Measurements from ENCODE around the gene DENND4B.

DENND4B gene

DNA sequence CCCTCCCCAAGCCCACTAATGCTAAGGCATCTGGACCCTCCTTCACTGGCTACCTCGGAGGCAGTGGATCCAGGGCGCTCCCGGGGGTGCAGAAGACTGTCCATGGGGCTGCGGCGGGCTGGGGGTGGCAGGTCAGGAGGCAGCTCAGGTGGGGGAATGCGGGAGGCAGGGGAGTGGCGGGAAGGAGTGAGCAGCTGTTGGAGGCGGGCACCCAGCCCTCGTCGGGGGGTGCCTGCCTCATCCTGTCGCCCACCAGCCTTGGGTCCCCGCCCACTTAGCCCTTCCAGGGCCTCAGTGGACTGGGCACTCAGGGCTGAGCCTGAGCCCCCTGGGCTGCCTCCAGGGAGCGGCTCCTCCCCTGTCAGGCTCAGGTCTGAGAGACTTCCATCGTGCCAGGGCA lies 13.1 kb downstream of the DENND4B start:
- TF ChIP-seq, protein P1, sequence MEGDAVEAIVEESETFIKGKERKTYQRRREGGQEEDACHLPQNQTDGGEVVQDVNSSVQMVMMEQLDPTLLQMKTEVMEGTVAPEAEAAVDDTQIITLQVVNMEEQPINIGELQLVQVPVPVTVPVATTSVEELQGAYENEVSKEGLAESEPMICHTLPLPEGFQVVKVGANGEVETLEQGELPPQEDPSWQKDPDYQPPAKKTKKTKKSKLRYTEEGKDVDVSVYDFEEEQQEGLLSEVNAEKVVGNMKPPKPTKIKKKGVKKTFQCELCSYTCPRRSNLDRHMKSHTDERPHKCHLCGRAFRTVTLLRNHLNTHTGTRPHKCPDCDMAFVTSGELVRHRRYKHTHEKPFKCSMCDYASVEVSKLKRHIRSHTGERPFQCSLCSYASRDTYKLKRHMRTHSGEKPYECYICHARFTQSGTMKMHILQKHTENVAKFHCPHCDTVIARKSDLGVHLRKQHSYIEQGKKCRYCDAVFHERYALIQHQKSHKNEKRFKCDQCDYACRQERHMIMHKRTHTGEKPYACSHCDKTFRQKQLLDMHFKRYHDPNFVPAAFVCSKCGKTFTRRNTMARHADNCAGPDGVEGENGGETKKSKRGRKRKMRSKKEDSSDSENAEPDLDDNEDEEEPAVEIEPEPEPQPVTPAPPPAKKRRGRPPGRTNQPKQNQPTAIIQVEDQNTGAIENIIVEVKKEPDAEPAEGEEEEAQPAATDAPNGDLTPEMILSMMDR (IDR thresholded peaks at IDR 0.05): no peak
- H3K27ac ChIP-seq: no peak overlapping the region
- no peak overlapping the region for H3K4me3 ChIP-seq
- no peak for DNase-seq (ENCODE audit: low spot score)

DNA sequence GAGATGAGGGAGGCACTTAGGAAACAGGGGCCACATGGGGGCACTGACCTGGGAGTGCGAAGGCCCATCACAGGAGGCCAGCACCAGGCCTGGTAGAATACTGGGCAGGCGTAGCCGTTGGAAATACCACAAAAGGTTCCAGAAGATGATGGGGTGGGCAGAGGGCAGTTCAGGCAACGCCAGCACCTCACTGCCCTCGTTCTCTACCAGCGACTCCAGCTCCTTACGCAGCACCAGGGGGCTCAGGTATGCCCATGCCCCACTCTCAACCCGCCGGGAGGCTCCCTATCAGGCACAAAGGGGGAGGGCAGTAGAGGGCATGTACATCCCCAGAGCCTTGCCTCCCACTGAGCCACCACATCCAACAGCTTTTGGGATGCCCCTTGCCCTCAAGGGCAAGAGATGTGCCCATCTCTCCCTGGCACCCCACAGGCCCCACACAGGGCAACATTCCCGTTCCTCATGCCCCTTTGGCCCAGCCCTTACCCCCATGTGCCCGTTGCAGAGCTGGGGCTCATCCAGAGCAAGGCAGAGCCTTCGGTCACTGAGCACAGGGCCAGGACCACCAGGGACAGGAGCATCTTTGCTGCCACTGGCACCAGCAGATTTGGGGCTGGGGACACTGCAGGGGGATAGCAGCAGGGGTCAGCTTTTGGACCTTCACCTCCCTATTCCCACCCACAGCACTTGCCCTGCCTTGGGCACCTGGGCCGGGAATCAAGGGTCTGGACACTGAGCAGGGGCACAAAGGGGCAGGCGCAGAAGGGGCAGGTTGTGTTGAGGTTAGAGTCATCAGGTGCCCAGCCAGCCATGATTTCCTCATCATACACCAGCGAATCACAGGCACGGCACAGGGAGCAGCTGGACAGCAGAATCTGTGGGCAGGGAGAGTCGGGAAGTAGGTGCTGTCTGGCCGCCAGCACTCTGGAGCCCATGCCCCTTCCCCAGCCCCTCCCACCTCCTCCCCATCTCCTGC lies 14.1 kb downstream of the DENND4B start:
- H3K27ac ChIP-seq: no peak overlapping the region
- no peak for DNase-seq (ENCODE audit: low spot score)
- H3K4me3 ChIP-seq: no peak overlapping the region
- TF ChIP-seq, protein P1 (IDR thresholded peaks at IDR 0.05): no peak

DNA sequence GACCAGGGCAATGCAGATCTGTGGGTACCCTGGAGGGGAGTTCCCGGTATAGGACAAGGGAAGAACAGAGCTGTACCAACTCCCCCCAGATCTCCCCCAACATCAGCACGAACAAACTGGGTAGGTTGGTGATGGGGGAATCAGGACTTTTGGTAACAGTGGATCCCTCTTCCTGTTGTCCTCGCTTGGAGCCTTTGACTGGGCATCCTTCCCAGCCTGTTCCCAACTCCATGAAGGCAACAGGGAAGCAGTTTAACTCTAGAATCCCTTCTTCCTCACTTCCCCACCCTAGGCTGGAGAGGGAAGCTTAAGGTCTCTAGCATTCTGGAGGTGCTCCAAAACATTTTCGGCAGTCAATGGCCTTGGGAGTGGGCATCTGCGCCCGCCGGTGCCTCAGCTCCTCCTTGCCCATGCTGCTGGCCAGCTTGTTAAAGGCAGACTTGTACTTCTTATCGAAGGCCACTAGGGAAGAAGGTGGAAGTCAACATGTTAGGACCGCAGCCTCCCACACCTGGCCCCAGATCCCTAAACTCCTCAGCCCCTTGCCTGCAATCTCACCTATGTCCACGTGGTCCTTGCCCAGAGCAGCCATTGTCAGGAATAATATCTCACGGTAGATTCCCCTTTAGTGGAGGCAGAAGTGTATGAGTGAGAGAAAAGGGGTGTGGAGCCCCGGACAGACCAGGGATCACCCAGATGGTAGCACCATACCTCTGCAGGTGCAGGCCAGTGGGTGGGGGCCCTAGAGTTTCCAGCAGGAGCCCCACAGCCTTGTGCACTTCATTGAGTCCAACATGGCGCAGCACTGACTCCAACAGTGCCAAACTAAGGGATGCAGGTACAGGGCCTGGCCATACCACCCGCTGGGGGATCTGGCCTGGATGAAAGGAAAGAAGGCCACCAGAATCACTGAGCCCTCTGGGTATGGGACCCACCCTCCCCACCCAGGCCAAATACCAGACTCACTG lies 16.3 kb downstream of the DENND4B start:
- DNase-seq (ENCODE audit: low spot score): peak; percentile 68
- TF ChIP-seq, protein P1 (IDR thresholded peaks at IDR 0.05): no peak
- Histone ChIP-seq H3K27ac (no peak overlapping the region), H3K4me3 (no peak overlapping the region)

DNA sequence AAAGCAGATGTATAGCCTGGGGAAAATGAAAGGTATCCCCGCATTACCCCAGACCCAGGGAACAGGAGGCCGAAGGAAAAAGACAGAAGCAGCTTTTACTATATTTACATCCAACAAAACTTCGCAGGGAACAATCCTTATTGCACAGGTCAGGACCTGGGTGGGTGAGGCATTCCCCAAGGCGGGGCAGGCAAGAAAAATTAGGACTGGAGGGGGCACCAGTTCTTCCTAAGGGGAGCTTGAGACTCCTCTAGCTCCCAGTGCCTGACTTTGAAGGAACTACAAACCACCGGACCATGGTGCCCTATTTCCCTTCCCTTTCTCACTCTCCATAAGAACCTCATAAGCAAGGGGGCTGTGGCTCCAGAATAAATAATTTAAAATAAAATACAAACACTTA lies 17.1 kb downstream of the DENND4B start:
- Histone ChIP-seq H3K27ac (no peak overlapping the region), H3K4me3 (no peak overlapping the region)
- TF ChIP-seq, protein P1 (IDR thresholded peaks at IDR 0.05): no peak
- no peak for DNase-seq (ENCODE audit: low spot score)

DNA sequence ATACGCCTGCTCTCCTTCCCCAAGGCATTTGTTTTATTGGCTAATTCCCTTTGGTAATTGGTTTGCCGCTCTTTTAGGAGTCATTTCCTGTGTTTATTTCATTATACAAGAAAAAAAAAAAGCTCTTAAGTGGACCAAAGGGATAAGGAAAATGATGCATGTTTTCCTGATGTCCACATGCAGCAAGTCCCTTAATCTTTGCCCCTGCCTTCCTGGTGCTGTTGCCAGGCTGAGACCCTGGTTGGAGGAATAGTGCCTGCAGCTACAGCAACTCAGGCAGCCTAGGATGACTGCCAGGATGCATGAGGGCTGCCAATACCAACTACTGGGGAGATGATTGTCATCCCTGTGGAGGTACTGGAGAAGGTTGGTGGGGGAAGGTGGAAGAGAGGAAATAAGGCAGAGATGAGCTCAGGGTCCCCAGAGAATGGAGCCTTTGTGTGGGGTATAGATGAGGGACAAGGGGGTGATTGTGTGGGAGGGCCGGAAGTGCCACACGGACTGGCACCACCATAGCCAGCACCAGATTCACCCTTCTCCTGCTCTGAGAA lies 17.7 kb downstream of the DENND4B start:
- Histone ChIP-seq H3K27ac (no peak overlapping the region), H3K4me3 (no peak overlapping the region)
- no peak for DNase-seq (ENCODE audit: low spot score)
- TF ChIP-seq, protein P1 (IDR thresholded peaks at IDR 0.05): no peak

DNA sequence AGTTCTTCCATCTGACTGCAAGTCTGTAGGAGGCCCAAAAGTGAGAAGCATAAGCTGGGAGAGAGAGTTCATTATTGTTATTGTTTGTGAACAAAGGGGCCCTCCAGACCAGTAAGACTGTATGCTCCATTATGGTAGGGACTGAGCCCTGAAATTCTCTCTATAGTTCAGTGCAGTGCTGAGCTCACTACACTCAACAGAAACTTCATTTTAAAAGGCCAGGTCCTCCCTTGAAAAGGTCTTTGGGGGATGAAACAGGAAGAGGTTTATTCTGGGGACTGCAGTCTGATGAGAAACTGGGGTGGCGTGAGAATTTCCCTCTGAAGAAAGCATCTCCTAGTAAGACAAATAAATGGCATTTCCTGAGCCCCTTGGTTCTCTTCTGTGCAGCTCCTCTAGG lies 18.3 kb downstream of the DENND4B start:
- TF ChIP-seq, protein P1 (IDR thresholded peaks at IDR 0.05): no peak
- DNase-seq (ENCODE audit: low spot score): no peak
- no peak overlapping the region for H3K27ac ChIP-seq
- no peak overlapping the region for H3K4me3 ChIP-seq
